ENCODE measurements around the gene ELP4.

DNA sequence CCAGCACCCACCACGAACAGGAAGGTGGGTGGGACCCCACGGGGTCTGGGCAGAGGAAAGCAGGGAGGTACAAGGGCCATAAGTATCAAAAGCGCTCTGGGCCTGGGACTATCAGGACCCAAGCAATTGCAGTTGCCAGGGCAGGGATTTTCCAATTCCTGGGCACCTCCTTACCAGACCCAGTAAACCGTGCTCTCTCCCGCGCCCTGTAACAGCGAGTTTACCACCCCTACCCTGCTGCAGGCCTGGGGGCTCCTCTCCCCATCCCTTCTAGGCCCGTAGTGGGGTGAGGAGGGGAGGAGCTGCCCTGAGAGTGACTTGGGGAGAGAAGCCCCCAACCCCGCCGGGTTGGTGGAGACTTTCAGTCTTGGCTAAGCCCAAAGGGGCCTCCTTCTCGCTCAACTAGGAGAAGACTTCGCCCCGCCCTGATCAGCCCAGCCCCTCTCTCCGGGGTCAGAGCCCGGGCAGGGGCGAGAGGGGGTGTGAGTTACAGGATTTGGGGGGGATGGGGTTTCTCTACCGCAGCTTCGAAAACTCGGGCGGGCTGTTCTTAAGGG lies 296.1 kb downstream of the ELP4 start:
- TF ChIP-seq CTCF (IDR thresholded peaks at IDR 0.05 in 2 of 3, conservative IDR thresholded peaks at IDR 0.05 in 1 of 3; ENCODE audit: borderline replicate concordance in 1 of 3, insufficient read depth in 1 of 3, low read depth in 2 of 3, low read length in 2 of 3) (no peak), ZFX (IDR thresholded peaks at IDR 0.05) (no peak), FOSL1 (IDR thresholded peaks at IDR 0.05; ENCODE audit: low read depth) (no peak), EZH2phosphoT487 (IDR thresholded peaks at IDR 0.05; ENCODE audit: borderline replicate concordance) (no peak), TCF7L2 (IDR thresholded peaks at IDR 0.05; ENCODE audit: borderline replicate concordance, extremely low read depth, insufficient read depth, insufficient read length) (no peak), POLR2A (IDR thresholded peaks at IDR 0.05; ENCODE audit: borderline replicate concordance, extremely low read depth, insufficient read depth, insufficient read length) (no peak)

All from HCT116 (cell line).